ENCODE data around the gene METTL3. TPM values are rescaled to one million over a fixed set of nuclear protein-coding genes. Genes with fewer than 3 reads are reported as not detected.

The METTL3 gene
- total and polyA plus RNA-seq, 2 of the 13 experiments (the other 11 are each of a cell fraction or from before 2014, with no cell fraction given) = 123 to 130 TPM

GRCh38 chr14:21528381-21529348, 17.5 kb upstream of the METTL3 start (continued):
- TF ChIP-seq, protein P1, sequence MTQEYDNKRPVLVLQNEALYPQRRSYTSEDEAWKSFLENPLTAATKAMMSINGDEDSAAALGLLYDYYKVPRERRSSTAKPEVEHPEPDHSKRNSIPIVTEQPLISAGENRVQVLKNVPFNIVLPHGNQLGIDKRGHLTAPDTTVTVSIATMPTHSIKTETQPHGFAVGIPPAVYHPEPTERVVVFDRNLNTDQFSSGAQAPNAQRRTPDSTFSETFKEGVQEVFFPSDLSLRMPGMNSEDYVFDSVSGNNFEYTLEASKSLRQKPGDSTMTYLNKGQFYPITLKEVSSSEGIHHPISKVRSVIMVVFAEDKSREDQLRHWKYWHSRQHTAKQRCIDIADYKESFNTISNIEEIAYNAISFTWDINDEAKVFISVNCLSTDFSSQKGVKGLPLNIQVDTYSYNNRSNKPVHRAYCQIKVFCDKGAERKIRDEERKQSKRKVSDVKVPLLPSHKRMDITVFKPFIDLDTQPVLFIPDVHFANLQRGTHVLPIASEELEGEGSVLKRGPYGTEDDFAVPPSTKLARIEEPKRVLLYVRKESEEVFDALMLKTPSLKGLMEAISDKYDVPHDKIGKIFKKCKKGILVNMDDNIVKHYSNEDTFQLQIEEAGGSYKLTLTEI (CRISPR knock-in tag; conservative IDR thresholded peaks at IDR 0.05) = no peak
- TF ChIP-seq ZNF850 (CRISPR knock-in tag; conservative IDR thresholded peaks at IDR 0.05) (no peak), RFXANK (CRISPR knock-in tag; IDR thresholded peaks at IDR 0.05) (peak; percentile 54; the same call in 1 of the 2 replicates), ZNF431 (CRISPR knock-in tag; IDR thresholded peaks at IDR 0.05; ENCODE audit: borderline replicate concordance, low read depth) (no peak), ZBTB42 (CRISPR knock-in tag; IDR thresholded peaks at IDR 0.05) (no peak), ZNF570 (CRISPR knock-in tag; IDR thresholded peaks at IDR 0.05; ENCODE audit: borderline replicate concordance) (no peak), HNF4A (CRISPR knock-in tag; IDR thresholded peaks at IDR 0.05) (peak; percentile 94), RARA (CRISPR knock-in tag; IDR thresholded peaks at IDR 0.05) (peak; percentile 84; the same call in 1 of the 2 replicates), ZSCAN12 (CRISPR knock-in tag; IDR thresholded peaks at IDR 0.05) (no peak), MIXL1 (CRISPR knock-in tag; IDR thresholded peaks at IDR 0.05) (peak; percentile 93), FOXA3 (CRISPR knock-in tag; IDR thresholded peaks at IDR 0.05) (peak; percentile 86), ZNF30 (CRISPR knock-in tag; IDR thresholded peaks at IDR 0.05) (no peak), AHR (CRISPR knock-in tag; IDR thresholded peaks at IDR 0.05) (no peak; the same call in 1 of the 2 replicates), NONO (IDR thresholded peaks at IDR 0.05) (no peak), NONO (CRISPR knock-in tag; conservative IDR thresholded peaks at IDR 0.05) (0 out of 2 replicates have a peak, but pooled peaks have one; percentile 80), ZNF672 (CRISPR knock-in tag; IDR thresholded peaks at IDR 0.05) (no peak), ZNF121 (CRISPR knock-in tag; IDR thresholded peaks at IDR 0.05) (0 out of 2 replicates have a peak, but pooled peaks have one; percentile 46), KDM3A (CRISPR knock-in tag; IDR thresholded peaks at IDR 0.05; ENCODE audit: low read depth) (peak; percentile 42; the same call in 1 of the 2 replicates), ZFY (CRISPR knock-in tag; IDR thresholded peaks at IDR 0.05) (peak; percentile 25), TCF7L2 (IDR thresholded peaks at IDR 0.05; ENCODE audit: low read depth, low read length) (no peak), MNT (IDR thresholded peaks at IDR 0.05) (no peak), NR2F1 (CRISPR knock-in tag; IDR thresholded peaks at IDR 0.05) (0 out of 4 replicates have a peak, but pooled peaks of 1 of the 2 experiments have one; percentile 32), ZNF713 (CRISPR knock-in tag; IDR thresholded peaks at IDR 0.05) (no peak), SPEN (CRISPR knock-in tag; IDR thresholded peaks at IDR 0.05; ENCODE audit: low read depth) (peak; percentile 88; the same call in 1 of the 2 replicates)
- TF ChIP-seq, protein P2, sequence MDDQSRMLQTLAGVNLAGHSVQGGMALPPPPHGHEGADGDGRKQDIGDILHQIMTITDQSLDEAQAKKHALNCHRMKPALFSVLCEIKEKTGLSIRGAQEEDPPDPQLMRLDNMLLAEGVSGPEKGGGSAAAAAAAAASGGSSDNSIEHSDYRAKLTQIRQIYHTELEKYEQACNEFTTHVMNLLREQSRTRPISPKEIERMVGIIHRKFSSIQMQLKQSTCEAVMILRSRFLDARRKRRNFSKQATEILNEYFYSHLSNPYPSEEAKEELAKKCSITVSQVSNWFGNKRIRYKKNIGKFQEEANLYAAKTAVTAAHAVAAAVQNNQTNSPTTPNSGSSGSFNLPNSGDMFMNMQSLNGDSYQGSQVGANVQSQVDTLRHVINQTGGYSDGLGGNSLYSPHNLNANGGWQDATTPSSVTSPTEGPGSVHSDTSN (CRISPR knock-in tag; IDR thresholded peaks at IDR 0.05; ENCODE audit: borderline replicate concordance) = no peak
